Measurements from ENCODE around the gene MRPS26.
"Not testable (repeated sequence)": the region's sequence is repeated elsewhere in the genome, so short reads cannot be mapped to it uniquely, and the experiment has no call there.

MRPS26 gene

GRCh38 chr20:3059489-3059888 is 13.6 kb downstream of the MRPS26 start:
- peaks cover 10% of the 10 kb centered on the region for H3K4me1 Mint-ChIP-seq
- H3K9me3 Mint-ChIP-seq, result no peaks in the 10 kb centered on the region
- no peaks in the 10 kb centered on the region for H3K27me3 Mint-ChIP-seq
- no peak overlapping the region for H3K27ac Mint-ChIP-seq
- DNase-seq, result no peak
- no peak for ATAC-seq
- H3K4me3 Mint-ChIP-seq, result no peak overlapping the region

GRCh38 chr20:3064119-3064518 is 18.3 kb downstream of the MRPS26 start:
- H3K27me3 Mint-ChIP-seq, result not testable (repeated sequence)

GRCh38 chr20:3067139-3068014 is 21.5 kb downstream of the MRPS26 start:
- no peak overlapping the region for H3K4me3 Mint-ChIP-seq
- DNase-seq, result no peak
- H3K27ac Mint-ChIP-seq, result peak overlapping the region in 1 of 2 donors; percentile 42
- peaks cover 6% of the 10 kb centered on the region for H3K27me3 Mint-ChIP-seq
- ATAC-seq, result no peak
- H3K4me1 Mint-ChIP-seq, result peaks cover 25% of the 10 kb centered on the region
- no peaks in the 10 kb centered on the region for H3K9me3 Mint-ChIP-seq

More at GRCh38 chr20:3064119-3064518, 18.3 kb downstream of the MRPS26 start:
- H3K9me3 Mint-ChIP-seq, ATAC-seq, DNase-seq, H3K4me3 Mint-ChIP-seq: not testable (repeated sequence)
- peak overlapping the region in 1 of 2 donors; percentile 30 for H3K27ac Mint-ChIP-seq
- peaks cover 13% of the 10 kb centered on the region for H3K4me1 Mint-ChIP-seq

DNA sequence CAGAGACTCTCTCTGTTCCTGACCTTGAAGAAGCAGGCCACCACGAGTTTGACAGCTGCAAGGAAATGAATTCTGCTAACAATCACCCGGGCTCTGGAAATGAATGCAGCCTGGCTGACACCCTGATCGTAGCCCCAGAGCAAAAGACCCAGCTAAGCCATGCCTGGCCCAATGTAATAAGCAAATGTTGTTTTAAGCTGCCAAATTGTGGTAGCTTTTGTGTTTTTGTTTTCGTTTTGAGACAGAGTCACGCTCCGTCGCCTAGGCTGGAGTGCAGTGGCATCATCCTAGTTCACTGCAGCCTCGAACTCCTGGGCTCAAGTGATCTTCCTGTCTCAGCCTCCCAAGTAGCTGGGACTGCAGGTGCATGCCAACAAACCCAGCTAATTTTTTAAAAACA is 22.2 kb downstream of the MRPS26 start:
- DNase-seq, result no peak
- no peak overlapping the region for H3K4me3 Mint-ChIP-seq
- peaks cover 32% of the 10 kb centered on the region for H3K4me1 Mint-ChIP-seq
- ATAC-seq, result no peak
- H3K27ac Mint-ChIP-seq, result peak overlapping the region in 1 of 2 donors; percentile 42
- H3K27me3 Mint-ChIP-seq, result peaks cover 6% of the 10 kb centered on the region
- no peaks in the 10 kb centered on the region for H3K9me3 Mint-ChIP-seq

DNA sequence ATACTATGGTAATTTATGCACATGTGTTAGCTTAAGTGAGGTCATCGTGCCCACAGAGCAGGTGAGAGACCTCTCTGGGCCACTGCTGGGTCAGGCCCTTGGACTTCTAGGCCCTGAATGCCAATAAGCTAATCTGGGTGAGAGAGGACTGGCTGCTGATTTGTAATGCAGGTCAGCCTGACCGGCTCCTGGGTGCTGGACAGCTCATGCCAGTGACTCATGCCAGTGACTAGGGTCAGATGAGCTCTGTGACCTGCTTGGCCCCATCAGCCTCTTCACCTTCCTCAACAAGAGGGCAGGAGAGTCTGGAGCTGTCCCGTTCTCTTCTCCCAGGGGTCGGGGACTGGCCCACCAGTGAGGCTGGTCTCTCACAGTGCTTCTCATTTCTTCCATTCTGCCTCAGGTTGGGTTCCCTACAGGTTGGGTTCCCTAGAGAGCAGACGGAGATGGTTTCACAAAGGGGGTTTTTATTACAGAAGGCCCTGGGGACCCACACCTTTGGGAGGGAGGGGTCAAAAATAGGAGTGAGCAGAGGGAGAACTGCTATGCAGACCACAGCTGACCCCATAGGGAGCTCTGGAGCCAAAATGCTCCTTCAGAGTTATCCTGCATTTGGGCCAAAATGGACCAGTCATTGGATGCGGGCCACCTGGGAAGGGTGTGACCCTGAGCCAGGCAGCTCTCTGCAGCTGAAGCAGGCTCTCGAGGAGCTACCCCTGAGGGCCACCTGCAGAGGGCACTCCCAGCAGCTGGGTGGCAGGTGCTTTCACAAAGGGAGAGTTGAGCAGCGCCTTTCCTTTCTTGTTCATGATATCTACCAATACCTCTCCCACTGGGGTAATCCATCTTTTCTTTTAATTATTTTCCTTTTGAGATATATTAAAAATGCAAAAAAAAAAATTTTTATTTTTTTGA is 23.4 kb downstream of the MRPS26 start:
- no peaks in the 10 kb centered on the region for H3K9me3 Mint-ChIP-seq
- H3K27me3 Mint-ChIP-seq, result peaks cover 6% of the 10 kb centered on the region
- no peak for DNase-seq
- ATAC-seq, result peak; percentile 51
- H3K4me1 Mint-ChIP-seq, result peaks cover 31% of the 10 kb centered on the region
- no peak overlapping the region for H3K4me3 Mint-ChIP-seq
- H3K27ac Mint-ChIP-seq, result no peak overlapping the region

- H3K27me3 Mint-ChIP-seq, result peaks cover 6% of the 10 kb centered on the region
- peaks cover 26% of the 10 kb centered on the region for H3K4me1 Mint-ChIP-seq
- ATAC-seq, result no peak
- no peak for DNase-seq
- peak overlapping the region in 1 of 2 donors; percentile 68 for H3K27ac Mint-ChIP-seq
- H3K4me3 Mint-ChIP-seq, result peak overlapping the region; percentile 84 to 86
- no peaks in the 10 kb centered on the region for H3K9me3 Mint-ChIP-seq
Observed at GRCh38 chr20:3070725-3071124, 24.9 kb downstream of the MRPS26 start.

DNA sequence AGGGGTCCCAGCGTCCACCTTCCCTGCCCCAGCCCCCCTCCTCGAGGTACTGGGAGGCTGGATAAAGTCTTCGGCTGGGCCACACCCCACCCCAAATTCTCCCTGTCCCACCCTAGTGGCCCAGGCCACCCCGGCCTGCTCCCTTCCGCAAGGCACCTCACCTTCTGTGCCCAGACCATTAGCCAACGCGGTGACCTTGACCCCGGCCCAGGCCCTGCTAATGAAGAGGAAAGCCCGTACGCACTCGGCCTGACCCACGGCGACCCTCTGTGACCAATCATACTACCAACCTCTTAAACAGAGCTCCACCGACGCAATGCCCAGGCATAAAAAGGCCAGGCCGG is 25.4 kb downstream of the MRPS26 start:
- H3K27ac Mint-ChIP-seq, result no peak overlapping the region

GRCh38 chr20:3071610-3072529 is 26.0 kb downstream of the MRPS26 start, which contains the start of gene OXT:
TSS of gene OXT (plus strand) at chr20:3071620. CDS start at chr20:3071656, 36 bp downstream.
- ATAC-seq (peak; percentile 78), DNase-seq (peak; percentile 52 to 65)
- Mint-ChIP-seq H3K9me3 (no peaks in the 10 kb centered on the region), H3K27ac (peak within 1 kb of the TSS; percentile 73 to 88), H3K4me1 (peaks cover 30% of the 10 kb centered on the region), H3K4me3 (peak within 1 kb of the TSS; percentile 84 to 86), H3K27me3 (peaks cover 6% of the 10 kb centered on the region)

More for the DNA sequence above, 25.4 kb downstream of the MRPS26 start:
- ATAC-seq (no peak), DNase-seq (no peak)
- Mint-ChIP-seq H3K4me1 (peaks cover 26% of the 10 kb centered on the region), H3K4me3 (peak overlapping the region; percentile 84 to 86), H3K9me3 (no peaks in the 10 kb centered on the region), H3K27me3 (peaks cover 6% of the 10 kb centered on the region)

GRCh38 chr20:3072530-3073250 is 26.8 kb downstream of the MRPS26 start:
- no peaks in the 10 kb centered on the region for H3K9me3 Mint-ChIP-seq
- peaks cover 6% of the 10 kb centered on the region for H3K27me3 Mint-ChIP-seq
- H3K4me1 Mint-ChIP-seq, result peaks cover 38% of the 10 kb centered on the region
- no peak for DNase-seq
- peak overlapping the region; percentile 82 to 86 for H3K4me3 Mint-ChIP-seq
- ATAC-seq, result no peak
- peak overlapping the region; percentile 73 to 88 for H3K27ac Mint-ChIP-seq

DNA sequence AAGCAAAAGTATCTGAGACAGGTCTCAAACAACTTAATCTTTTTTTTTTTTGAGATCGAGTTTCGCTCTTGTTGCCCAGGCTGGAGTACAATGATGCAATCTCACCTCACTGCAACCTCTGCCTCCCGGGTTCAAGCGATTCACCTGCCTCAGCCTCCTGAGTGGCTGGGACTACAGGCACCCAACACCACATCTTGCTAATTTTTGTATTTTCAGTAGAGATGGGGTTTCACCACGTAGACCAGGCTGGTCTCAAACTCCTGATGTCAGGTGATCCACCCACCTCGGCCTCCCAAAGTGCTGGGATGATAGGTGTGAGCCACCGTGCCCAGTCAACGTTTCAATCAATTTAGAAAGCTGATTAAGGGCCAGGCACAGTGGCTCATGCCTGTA is 27.4 kb downstream of the MRPS26 start:
- peak overlapping the region in 1 of 2 donors; percentile 20 for H3K4me3 Mint-ChIP-seq

DNA sequence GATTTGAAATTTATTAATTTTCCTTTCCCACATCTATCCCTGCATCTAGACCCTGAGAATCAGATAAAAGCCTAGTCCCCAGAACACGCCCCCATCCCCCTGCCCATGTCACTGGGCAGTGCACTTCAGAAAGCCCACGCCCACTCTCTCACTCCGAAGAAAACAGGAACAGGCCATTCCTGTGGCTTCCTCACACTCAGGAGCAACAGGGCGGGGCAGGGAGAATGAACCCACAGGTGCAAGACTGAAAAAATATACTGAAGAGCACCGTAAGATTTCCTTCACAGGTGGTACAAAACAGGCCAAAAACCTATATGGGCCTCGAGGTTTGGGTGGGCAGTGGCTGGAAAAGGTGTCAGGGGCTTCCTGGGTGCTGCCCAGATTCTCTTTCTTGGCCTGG is 29.0 kb downstream of the MRPS26 start:
- Mint-ChIP-seq H3K9me3 (no peaks in the 10 kb centered on the region), H3K27ac (no peak overlapping the region), H3K4me3 (no peak overlapping the region), H3K4me1 (peaks cover 42% of the 10 kb centered on the region), H3K27me3 (peaks cover 14% of the 10 kb centered on the region)
- DNase-seq, result no peak
- ATAC-seq, result no peak

More for the DNA sequence above, 27.4 kb downstream of the MRPS26 start:
- H3K27me3 Mint-ChIP-seq, ATAC-seq, H3K9me3 Mint-ChIP-seq: not testable (repeated sequence)
- DNase-seq, result peak in 1 of 2 donors; percentile 40
- H3K4me1 Mint-ChIP-seq, result peaks cover 42% of the 10 kb centered on the region
- H3K27ac Mint-ChIP-seq, result peak overlapping the region in 1 of 2 donors; percentile 69

DNA sequence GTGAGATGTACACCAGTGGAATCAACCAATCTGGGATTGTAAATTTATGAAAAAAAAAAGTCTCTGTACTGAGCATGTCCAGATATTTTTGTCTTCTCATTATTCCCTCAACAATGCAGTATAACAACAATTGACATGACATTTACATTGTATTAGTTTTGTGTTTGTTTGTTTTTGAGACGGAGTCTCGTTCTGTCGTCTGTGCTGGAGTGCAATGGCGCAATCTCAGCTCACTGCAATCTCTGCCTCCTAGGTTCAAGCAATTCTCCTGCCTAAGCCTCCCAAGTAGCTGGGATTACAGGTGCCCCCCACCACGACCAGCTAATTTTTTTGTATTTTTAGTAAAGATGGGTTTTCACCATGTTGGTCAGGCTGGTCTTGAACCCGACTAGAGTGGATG is 29.5 kb downstream of the MRPS26 start:
- H3K27me3 Mint-ChIP-seq, result peaks cover 19% of the 10 kb centered on the region
- H3K27ac Mint-ChIP-seq, DNase-seq, H3K4me3 Mint-ChIP-seq, H3K9me3 Mint-ChIP-seq, ATAC-seq: not testable (repeated sequence)
- H3K4me1 Mint-ChIP-seq, result peaks cover 42% of the 10 kb centered on the region

GRCh38 chr20:3077618-3078134 is 31.8 kb downstream of the MRPS26 start:
- Mint-ChIP-seq H3K27ac (no peak overlapping the region), H3K9me3 (no peaks in the 10 kb centered on the region), H3K4me3 (peak overlapping the region; percentile 25 to 50), H3K27me3 (peaks cover 37% of the 10 kb centered on the region), H3K4me1 (peaks cover 30% of the 10 kb centered on the region)
- ATAC-seq (peak; percentile 33), DNase-seq (no peak)

- H3K4me3 Mint-ChIP-seq, result no peak overlapping the region
- peaks cover 40% of the 10 kb centered on the region for H3K4me1 Mint-ChIP-seq
- H3K27me3 Mint-ChIP-seq, result peaks cover 59% of the 10 kb centered on the region
- ATAC-seq (no peak), DNase-seq (no peak)
- no peak overlapping the region for H3K27ac Mint-ChIP-seq
- H3K9me3 Mint-ChIP-seq, result no peaks in the 10 kb centered on the region
Observed at GRCh38 chr20:3080939-3081388, 35.1 kb downstream of the MRPS26 start.
